Measurements from ENCODE around the gene CACNG6. TPM values are rescaled to one million over a fixed set of nuclear protein-coding genes. Genes with fewer than 3 reads are reported as not detected.
A peak's percentile ranks its signal among the peaks of the same experiment; 100 is the strongest.

CACNG6 gene
- total and polyA plus RNA-seq, 10 donors: not detected

DNA sequence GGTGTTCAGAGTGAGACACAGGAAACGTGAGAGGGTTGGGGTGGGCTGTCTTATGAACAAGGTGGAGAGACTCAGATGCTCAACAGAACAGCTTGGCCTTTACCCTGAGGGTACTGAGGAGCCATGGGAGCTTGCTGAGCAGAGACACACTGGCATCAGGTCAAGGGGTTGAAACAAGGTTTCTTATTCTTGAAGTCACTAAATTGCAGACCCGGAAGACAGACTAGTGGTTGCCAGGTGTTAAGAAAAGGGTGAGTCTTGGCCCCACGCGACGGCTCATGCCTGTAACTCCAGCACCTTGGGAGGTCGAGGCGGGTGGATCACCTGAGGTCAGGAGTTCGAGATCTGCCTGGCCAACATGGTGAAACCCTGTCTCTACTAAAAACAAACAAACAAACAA lies 22.4 kb downstream of the CACNG6 start:
- WGBS, 5 donors: 81 to 88% (median 86%) methylated on average over 7 to 8 of the region's 8 CpGs
- no peaks in the 10 kb centered on the region for H3K9me3 ChIP-seq
- H3K4me1 ChIP-seq: peaks cover 0 to 4% (median 0%) of the 10 kb centered on the region in 6 donors
- intact Hi-C loops (cut with DNase I; ENCODE audit: low total_unique reads): no loop called here
- TF ChIP-seq CTCF (IDR thresholded peaks at IDR 0.05 in 8 of 11, conservative IDR thresholded peaks at IDR 0.05 in 3 of 11): no peak
- no peak for DNase-seq
- no peak overlapping the region for H3K27ac ChIP-seq
- H3K36me3 ChIP-seq: no peaks in the 10 kb centered on the region
- H3K27me3 ChIP-seq (replicated peaks in 1 of 7): peaks cover 0 to 80% (median 3%) of the 10 kb centered on the region in 7 donors
- no peak overlapping the region for H3K4me3 ChIP-seq

DNA sequence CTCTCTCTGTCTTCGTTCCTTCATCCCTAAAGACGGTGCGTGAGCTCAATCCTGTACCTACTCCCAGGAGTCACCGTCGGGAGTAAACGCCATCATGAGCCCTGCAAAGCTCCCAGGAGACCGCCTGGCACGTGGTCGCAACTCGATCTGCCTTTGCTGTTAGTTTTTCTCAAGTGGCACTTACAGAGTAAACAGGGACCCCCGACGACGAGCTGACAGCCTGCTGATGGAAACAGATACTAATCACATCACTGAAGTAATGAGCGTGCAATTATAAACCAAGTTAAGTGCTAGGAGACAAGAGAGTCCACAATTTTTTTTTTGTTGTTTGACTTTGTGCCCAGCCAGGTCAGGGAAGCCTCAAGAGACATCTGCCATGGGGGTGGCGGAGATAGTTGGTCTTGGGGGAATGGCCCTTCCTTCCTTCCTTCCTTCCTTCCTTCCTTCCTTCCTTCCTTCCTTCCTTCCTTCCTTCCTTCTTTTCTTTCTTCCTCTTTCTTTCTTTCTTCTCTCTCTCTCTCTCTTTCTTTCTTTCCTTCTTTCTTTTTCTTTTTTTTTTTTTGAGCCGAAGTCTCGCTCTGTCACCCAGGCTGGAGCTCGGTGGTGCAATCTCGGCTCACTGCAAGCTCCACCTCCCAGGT lies 23.6 kb downstream of the CACNG6 start:
- H3K36me3 ChIP-seq: no peaks in the 10 kb centered on the region
- intact Hi-C loops (cut with DNase I; ENCODE audit: low total_unique reads): no loop called here
- TF ChIP-seq POLR2A (IDR thresholded peaks at IDR 0.05) (no peak), POLR2AphosphoS5 (IDR thresholded peaks at IDR 0.05) (no peak), CTCF (IDR thresholded peaks at IDR 0.05 in 8 of 11, conservative IDR thresholded peaks at IDR 0.05 in 3 of 11) (no peak)

GRCh38 chr19:54017261-54017660 lies 25.8 kb downstream of the CACNG6 start:
- intact Hi-C loops (cut with DNase I; ENCODE audit: low total_unique reads): no loop called here
- Histone ChIP-seq H3K27me3 (replicated peaks in 1 of 7) (peaks cover 0 to 65% (median 0%) of the 10 kb centered on the region in 7 donors), H3K36me3 (no peaks in the 10 kb centered on the region), H3K4me3 (no peak overlapping the region), H3K27ac (no peak overlapping the region), H3K4me1 (peaks cover 0 to 21% (median 9%) of the 10 kb centered on the region in 6 donors), H3K9me3 (no peaks in the 10 kb centered on the region)
- TF ChIP-seq POLR2A (IDR thresholded peaks at IDR 0.05) (no peak), CTCF (IDR thresholded peaks at IDR 0.05 in 8 of 11, conservative IDR thresholded peaks at IDR 0.05 in 3 of 11) (no peak), POLR2AphosphoS5 (IDR thresholded peaks at IDR 0.05) (no peak)
- DNase-seq: no peak
- WGBS, 5 donors: 79 to 90% (median 89%) methylated on average over 4 of the region's 4 CpGs

More for the DNA sequence above, 23.6 kb downstream of the CACNG6 start:
- Histone ChIP-seq H3K4me1 (peaks cover 0 to 12% (median 6%) of the 10 kb centered on the region in 6 donors), H3K27me3 (replicated peaks in 1 of 7) (peaks cover 0 to 72% (median 0%) of the 10 kb centered on the region in 7 donors), H3K9me3 (no peaks in the 10 kb centered on the region), H3K4me3 (no peak overlapping the region), H3K27ac (no peak overlapping the region)
- no peak for DNase-seq
- WGBS, 5 donors: 55 to 69% (median 57%) methylated on average over 18 to 19 of the region's 19 CpGs

- no peak for DNase-seq
- TF ChIP-seq POLR2AphosphoS5 (IDR thresholded peaks at IDR 0.05): no peak
- Histone ChIP-seq H3K9me3 (no peaks in the 10 kb centered on the region), H3K36me3 (no peaks in the 10 kb centered on the region), H3K4me3 (no peak overlapping the region), H3K4me1 (peaks cover 0 to 37% (median 18%) of the 10 kb centered on the region in 6 donors), H3K27ac (peak overlapping the region in 3 of 8 donors; percentile 81 to 83 (median 82)), H3K27me3 (replicated peaks in 1 of 7) (peaks cover 0 to 61% (median 11%) of the 10 kb centered on the region in 7 donors)
- WGBS, 5 donors: 77 to 98% (median 86%) methylated on average over 8 of the region's 8 CpGs
- intact Hi-C loops (cut with DNase I; ENCODE audit: low total_unique reads): loop anchor here (5.0 to 10.0 kb wide), 2 partner anchors 117 to 179 kb away; partner anchors contain the start of gene CACNG7
Observed at GRCh38 chr19:54021363-54021762, 29.9 kb downstream of the CACNG6 start.
